Mesenchymal stem cell (in vitro differentiated cells and primary cell): ENCODE results near the gene KHK.
"Not testable (repeated sequence)": the region's sequence is repeated elsewhere in the genome, so short reads cannot be mapped to it uniquely, and the experiment has no call there.

Source experiments
- DNase-seq: peaks from one replicate; pipeline ENCODE4 v3.0.0-alpha.2; 2013
- H2AFZ ChIP-seq: one replicate; pipeline ENCODE4 v1.6.1; 2013; ENCODE audit warnings: low read depth, mild to moderate bottlenecking, control low read depth, inconsistent platforms, low read length, moderate library complexity
- H2AK5ac ChIP-seq: 2 replicates; pipeline ENCODE4 v1.6.1; 2013; ENCODE audit warnings: low read length, moderate library complexity, mild to moderate bottlenecking, inconsistent platforms; ENCODE audit not compliant: severe bottlenecking
- H2BK120ac ChIP-seq: one replicate; pipeline ENCODE4 v1.6.1; 2013; ENCODE audit warnings: low read depth, mild to moderate bottlenecking, inconsistent platforms, low read length, moderate library complexity
- H2BK12ac ChIP-seq, 2 experiments: one replicate each; pipeline ENCODE4 v1.6.1; 2013; ENCODE audit warnings: inconsistent platforms in 2 of 2, low read length in 2 of 2, mild to moderate bottlenecking in 2 of 2, moderate library complexity in 2 of 2, control low read depth in 1 of 2
- H2BK15ac ChIP-seq: one replicate; pipeline ENCODE4 v1.6.1; 2013; ENCODE audit warnings: mild to moderate bottlenecking, low read depth, inconsistent platforms; ENCODE audit not compliant: poor library complexity, severe bottlenecking
- H2BK5ac ChIP-seq: 2 replicates; pipeline ENCODE4 v1.6.1; 2013; ENCODE audit warnings: low read depth, mild to moderate bottlenecking, low read length, control low read depth, inconsistent platforms; ENCODE audit not compliant: poor library complexity, severe bottlenecking
- H3K14ac ChIP-seq, 2 experiments: one replicate each; pipeline ENCODE4 v1.6.1; 2013; ENCODE audit warnings: inconsistent platforms in 2 of 2, low read length in 2 of 2, control low read depth in 1 of 2, mild to moderate bottlenecking in 1 of 2, moderate library complexity in 1 of 2
- H3K18ac ChIP-seq, 2 experiments: one replicate each; pipeline ENCODE4 v1.6.1; 2013; ENCODE audit warnings: inconsistent platforms in 2 of 2, low read length in 2 of 2, control low read depth in 1 of 2, low read depth in 1 of 2, mild to moderate bottlenecking in 1 of 2
- H3K23ac ChIP-seq, 2 experiments: one replicate each; pipeline ENCODE4 v1.6.1; 2013; ENCODE audit warnings: inconsistent platforms in 2 of 2, low read length in 2 of 2, mild to moderate bottlenecking in 2 of 2, moderate library complexity in 2 of 2, control low read depth in 1 of 2
- H3K27ac ChIP-seq: 2 replicates; pipeline ENCODE4 v1.5.1; 2013; ENCODE audit warnings: mild to moderate bottlenecking, moderate library complexity, low read length, control low read depth, inconsistent platforms; ENCODE audit not compliant: poor library complexity, severe bottlenecking
- H3K27me3 ChIP-seq, 2 experiments: 2 replicates each; pipeline versions ENCODE4 v1.6.1 to v1.7.0; 2013; ENCODE audit warnings: low read length in 2 of 2, mild to moderate bottlenecking in 2 of 2, moderate library complexity in 2 of 2, control low read depth in 1 of 2, inconsistent platforms in 1 of 2; ENCODE audit not compliant: control insufficient read depth in 1 of 2, insufficient read depth in 1 of 2
- H3K36me3 ChIP-seq, 2 experiments: 2 replicates each; pipeline versions ENCODE4 v1.6.1 to v1.7.0; 2013; ENCODE audit warnings: low read length in 2 of 2, control low read depth in 1 of 2, inconsistent platforms in 1 of 2, low read depth in 1 of 2, mild to moderate bottlenecking in 1 of 2; ENCODE audit not compliant: insufficient read depth in 2 of 2, control insufficient read depth in 1 of 2
- H3K4ac ChIP-seq, 2 experiments: one replicate each; pipeline ENCODE4 v1.6.1; 2013; ENCODE audit warnings: inconsistent platforms in 2 of 2, low read length in 2 of 2, mild to moderate bottlenecking in 2 of 2, moderate library complexity in 2 of 2, control low read depth in 1 of 2, low read depth in 1 of 2
- H3K4me1 ChIP-seq: 2 replicates; pipeline ENCODE4 v1.6.1; 2013; ENCODE audit warnings: low read depth, low read length, control low read depth; ENCODE audit not compliant: control insufficient read depth, insufficient read depth
- H3K4me2 ChIP-seq: 2 replicates; pipeline ENCODE4 v1.6.1; 2013; ENCODE audit warnings: low read length, mild to moderate bottlenecking, inconsistent platforms; ENCODE audit not compliant: poor library complexity, severe bottlenecking
- H3K4me3 ChIP-seq, 2 experiments: 2 replicates each; pipeline versions ENCODE4 v1.5.1 to v1.7.0; 2013; ENCODE audit warnings: low read length in 2 of 2, mild to moderate bottlenecking in 2 of 2, control low read depth in 1 of 2, low read depth in 1 of 2; ENCODE audit not compliant: insufficient read depth in 1 of 2
- H3K79me1 ChIP-seq: replicated peaks from 2 replicates; pipeline ENCODE4 v1.6.1; 2013; ENCODE audit warnings: mild to moderate bottlenecking, control low read depth, low read length, inconsistent platforms; ENCODE audit not compliant: poor library complexity, severe bottlenecking
- H3K9ac ChIP-seq: 2 replicates; pipeline ENCODE4 v1.7.0; 2013; ENCODE audit warnings: mild to moderate bottlenecking, low read length, moderate library complexity
- H3K9me3 ChIP-seq: 2 replicates; pipeline ENCODE4 v1.7.0; 2013; ENCODE audit warnings: mild to moderate bottlenecking, low read length; ENCODE audit not compliant: control insufficient read depth
- H4K8ac ChIP-seq: one replicate; pipeline ENCODE4 v1.6.1; 2013; ENCODE audit warnings: inconsistent platforms, mild to moderate bottlenecking, low read length, moderate library complexity
- H4K91ac ChIP-seq: one replicate; pipeline ENCODE4 v1.6.1; 2013; ENCODE audit warnings: mild to moderate bottlenecking, low read length, inconsistent platforms
- WGBS: methylation state at CpG from one replicate; pipeline ENCODE4 v1.1.7; 2013; ENCODE audit warnings: mixed read lengths; 5-methylcytosine and 5-hydroxymethylcytosine counted together

Gene KHK

DNA sequence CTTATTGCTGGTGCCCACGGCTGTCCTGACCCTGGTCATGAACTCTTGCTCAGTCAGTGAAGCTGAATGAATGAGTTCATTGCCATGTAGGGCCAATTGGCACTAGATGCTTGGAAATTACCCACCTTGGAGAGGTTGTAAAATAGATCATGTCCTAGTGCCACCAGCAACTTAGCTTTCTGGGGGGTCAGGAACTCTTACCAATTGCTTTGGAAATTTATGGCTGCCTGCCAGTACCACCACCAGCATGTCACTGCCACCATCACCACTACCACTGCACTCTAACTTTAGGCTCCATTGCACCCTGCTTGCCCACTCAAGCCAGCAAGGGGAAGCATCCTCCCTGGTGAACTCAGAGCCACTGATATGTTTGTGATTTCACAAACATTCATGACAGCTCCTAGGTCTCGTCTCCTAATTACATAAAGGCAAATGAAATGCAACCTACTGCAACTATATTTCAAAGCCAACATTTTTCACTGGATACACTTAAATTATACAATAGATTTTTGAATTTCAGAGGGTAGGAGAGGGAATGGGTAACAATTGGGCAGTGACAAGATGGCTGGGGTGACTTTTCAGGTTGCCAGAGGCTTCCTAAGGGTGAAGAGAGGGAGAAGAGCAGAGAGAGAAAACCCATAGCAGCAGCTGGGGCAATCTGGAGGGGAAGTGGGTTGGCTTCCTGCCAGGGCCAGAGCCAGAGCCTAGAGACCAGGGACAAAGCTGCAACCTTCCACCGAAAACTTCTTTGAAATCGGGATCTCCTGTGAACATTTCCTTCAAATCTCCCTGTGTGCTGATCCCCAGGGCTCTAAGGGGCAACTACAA is 11.6 kb upstream of the KHK start:
- H3K9ac ChIP-seq, result no peak overlapping the region
- peak overlapping the region; percentile 73 for H2BK15ac ChIP-seq
- no peaks in the 10 kb centered on the region for H3K79me1 ChIP-seq
- peak; percentile 74 for DNase-seq
- H3K27ac ChIP-seq, result no peak overlapping the region
- no peak overlapping the region for H3K4me2 ChIP-seq
- no peak overlapping the region for H3K4me3 ChIP-seq
- H3K4ac ChIP-seq, result peak overlapping the region; percentile 79 to 84
- peak overlapping the region; percentile 53 for H4K8ac ChIP-seq
- H2AFZ ChIP-seq, result no peak overlapping the region
- H3K9me3 ChIP-seq, result no peaks in the 10 kb centered on the region
- peaks cover 17% of the 10 kb centered on the region for H3K4me1 ChIP-seq
- no peak overlapping the region for H2BK5ac ChIP-seq
- peak overlapping the region; percentile 39 for H2BK120ac ChIP-seq
- H2BK12ac ChIP-seq, result peak overlapping the region; percentile 28 to 95
- H3K14ac ChIP-seq, result no peak overlapping the region
- H4K91ac ChIP-seq, result peak overlapping the region; percentile 80
- no peak overlapping the region for H2AK5ac ChIP-seq
- peak overlapping the region; percentile 58 to 75 for H3K18ac ChIP-seq
- 54% methylated on average over 4 of the region's 4 CpGs for WGBS
- H3K36me3 ChIP-seq, result peaks cover under 1 to 6% of the 10 kb centered on the region in 2 experiments
- no peak overlapping the region for H3K23ac ChIP-seq
- H3K27me3 ChIP-seq, result no peaks in the 10 kb centered on the region

DNA sequence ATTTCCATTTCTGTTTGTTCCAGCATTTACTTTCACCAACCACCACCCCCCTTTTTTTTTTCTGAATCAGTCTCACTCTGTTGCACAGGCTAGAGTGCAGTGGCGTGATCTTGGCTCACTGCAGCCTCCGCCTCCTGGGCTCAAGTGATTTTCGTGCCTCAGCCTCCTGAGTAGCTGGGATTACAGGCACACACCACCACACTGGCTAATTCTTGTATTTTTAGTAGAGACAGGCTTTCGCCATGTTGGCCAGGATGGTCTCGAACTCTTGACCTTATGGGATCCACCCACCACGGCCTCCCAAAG is 11.1 kb upstream of the KHK start:
- not testable (repeated sequence) for H3K79me1 ChIP-seq, H3K4me2 ChIP-seq, H4K8ac ChIP-seq, H3K4ac ChIP-seq, H3K14ac ChIP-seq, H2AK5ac ChIP-seq, H4K91ac ChIP-seq, H3K23ac ChIP-seq, H2AFZ ChIP-seq, H3K27me3 ChIP-seq, H2BK5ac ChIP-seq, H3K36me3 ChIP-seq, H3K4me3 ChIP-seq, H2BK15ac ChIP-seq, DNase-seq, H3K9me3 ChIP-seq, H3K27ac ChIP-seq, H3K9ac ChIP-seq
- Histone ChIP-seq H3K18ac (peak overlapping the region in 1 of 2 experiments; percentile 70), H3K4me1 (peaks cover 19% of the 10 kb centered on the region), H2BK120ac (peak overlapping the region; percentile 39), H2BK12ac (peak overlapping the region; percentile 8 to 86)
- 77% methylated on average over 6 of the region's 6 CpGs for WGBS

DNA sequence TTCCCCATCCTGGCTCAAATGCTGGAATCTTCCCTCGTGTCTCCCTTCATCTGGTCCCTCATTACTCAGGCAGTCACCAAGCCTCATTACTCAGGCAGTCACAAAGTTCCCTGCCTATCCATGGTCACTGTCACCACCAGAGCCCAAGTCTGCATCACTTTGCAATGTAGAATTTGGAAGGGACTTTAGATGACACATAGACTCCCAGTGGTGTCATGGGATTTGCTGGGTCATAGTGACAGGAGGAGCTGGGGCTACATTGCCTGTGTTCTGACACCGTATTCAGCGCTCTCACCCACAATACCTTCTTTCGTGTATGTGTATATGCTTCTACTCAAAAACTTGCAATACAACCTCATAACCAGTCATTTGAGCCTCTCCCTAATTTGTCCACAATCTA is 10.2 kb upstream of the KHK start:
- no peak overlapping the region for H3K27ac ChIP-seq
- H2AFZ ChIP-seq, result no peak overlapping the region
- peak overlapping the region; percentile 33 for H2BK15ac ChIP-seq
- no peaks in the 10 kb centered on the region for H3K79me1 ChIP-seq
- H2BK5ac ChIP-seq, result no peak overlapping the region
- peak overlapping the region; percentile 70 for H4K91ac ChIP-seq
- H3K27me3 ChIP-seq, result no peaks in the 10 kb centered on the region
- H3K4me3 ChIP-seq, result no peak overlapping the region
- H2BK120ac ChIP-seq, result no peak overlapping the region
- peaks cover 24% of the 10 kb centered on the region for H3K4me1 ChIP-seq
- peak overlapping the region in 1 of 2 experiments; percentile 70 for H3K18ac ChIP-seq
- DNase-seq, result no peak
- H2AK5ac ChIP-seq, result no peak overlapping the region
- no peak overlapping the region for H3K4ac ChIP-seq
- H3K23ac ChIP-seq, result no peak overlapping the region
- WGBS, result 94% methylated on average over 4 of the region's 4 CpGs
- H4K8ac ChIP-seq, result no peak overlapping the region
- H3K9ac ChIP-seq, result no peak overlapping the region
- H3K4me2 ChIP-seq, result no peak overlapping the region
- H3K9me3 ChIP-seq, result no peaks in the 10 kb centered on the region
- H3K36me3 ChIP-seq, result peaks cover 0 to under 1% of the 10 kb centered on the region in 2 experiments
- H2BK12ac ChIP-seq, result peak overlapping the region; percentile 78 to 86
- H3K14ac ChIP-seq, result no peak overlapping the region

DNA sequence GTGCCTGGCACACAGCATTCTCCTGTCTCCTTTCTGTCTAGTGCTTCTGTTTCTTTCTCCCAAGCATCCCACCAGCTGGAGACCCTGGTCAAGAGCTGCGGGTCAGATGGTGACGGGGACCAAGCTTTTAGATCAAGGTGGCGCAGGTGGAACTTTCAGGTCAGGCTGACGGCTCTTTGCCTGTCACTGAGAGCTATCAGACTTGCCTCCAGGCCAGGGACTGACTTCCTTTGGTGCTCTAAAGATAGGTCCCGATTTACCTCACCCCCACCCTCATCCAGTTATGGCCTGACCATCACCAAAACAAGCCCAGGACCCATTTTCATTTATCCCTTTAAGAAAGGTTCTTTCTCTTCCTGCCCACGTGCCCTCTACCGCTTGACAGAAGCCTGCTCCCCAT is 9.3 kb upstream of the KHK start:
- no peak overlapping the region for H3K9ac ChIP-seq
- no peak overlapping the region for H3K4me2 ChIP-seq
- no peak overlapping the region for H3K14ac ChIP-seq
- H2AK5ac ChIP-seq, result no peak overlapping the region
- no peak overlapping the region for H4K8ac ChIP-seq
- H3K27me3 ChIP-seq, result no peaks in the 10 kb centered on the region
- no peak for DNase-seq
- H2BK15ac ChIP-seq, result peak overlapping the region; percentile 54
- H3K36me3 ChIP-seq, result peaks cover 3 to 10% of the 10 kb centered on the region in 2 experiments
- 95% methylated on average over 7 of the region's 7 CpGs for WGBS
- H2BK12ac ChIP-seq, result peak overlapping the region; percentile 92 to 98
- peak overlapping the region; percentile 64 for H4K91ac ChIP-seq
- H3K18ac ChIP-seq, result peak overlapping the region in 1 of 2 experiments; percentile 62
- H3K9me3 ChIP-seq, result no peaks in the 10 kb centered on the region
- H3K27ac ChIP-seq, result no peak overlapping the region
- H3K4ac ChIP-seq, result peak overlapping the region in 1 of 2 experiments; percentile 54
- H3K4me1 ChIP-seq, result peaks cover 24% of the 10 kb centered on the region
- no peaks in the 10 kb centered on the region for H3K79me1 ChIP-seq
- H2BK120ac ChIP-seq, result peak overlapping the region; percentile 54
- H2BK5ac ChIP-seq, result no peak overlapping the region
- no peak overlapping the region for H2AFZ ChIP-seq
- H3K4me3 ChIP-seq, result no peak overlapping the region
- no peak overlapping the region for H3K23ac ChIP-seq
